ENCODE measurements around the gene LOC101059915.

Gene LOC101059915

DNA sequence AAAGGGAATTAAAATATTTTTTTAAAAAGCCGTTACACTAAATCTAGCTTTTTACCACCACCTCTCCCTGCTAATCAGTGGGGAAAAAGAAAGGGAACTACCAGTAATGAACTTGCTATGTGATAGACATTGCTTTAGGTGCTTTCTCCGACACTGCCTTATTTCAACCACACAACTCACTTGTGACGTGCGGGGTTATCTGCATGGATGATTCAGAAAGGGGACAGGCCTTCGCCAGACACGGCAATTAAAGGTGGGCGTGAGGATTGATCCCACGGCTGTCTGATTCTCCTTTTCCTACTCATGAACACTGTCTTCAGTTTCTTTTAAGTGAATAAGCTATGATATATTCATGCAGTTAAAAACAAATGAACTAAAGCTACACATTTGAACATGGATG is 48.2 kb upstream of the LOC101059915 start:
- no peak overlapping the region for H2BK12ac ChIP-seq (ENCODE audit: low read length)
- H3K79me1 ChIP-seq (ENCODE audit: low read depth, low read length), result no peaks in the 10 kb centered on the region
- no peak overlapping the region for H3K23ac ChIP-seq (ENCODE audit: low read depth, low read length, poor library complexity)
- H3K18ac ChIP-seq (ENCODE audit: low read length), result no peak overlapping the region
- no peak overlapping the region for H3K4me3 ChIP-seq (ENCODE audit: low read length in 2 of 2)
- DNase-seq (ENCODE audit: low spot score), result no peak
- H3K4me2 ChIP-seq (ENCODE audit: insufficient read depth, low read length, poor library complexity, severe bottlenecking), result no peak overlapping the region
- no peak overlapping the region for H4K91ac ChIP-seq (ENCODE audit: low read depth, low read length, poor library complexity)
- H4K8ac ChIP-seq (ENCODE audit: low read depth, low read length), result no peak overlapping the region
- no peaks in the 10 kb centered on the region for H3K9me3 ChIP-seq (replicated peaks in 1 of 2; ENCODE audit: control insufficient read depth in 2 of 2, insufficient read depth in 1 of 2, low read depth in 1 of 2, low read length in 2 of 2)
- no peak overlapping the region for H2BK5ac ChIP-seq (ENCODE audit: low read length)
- WGBS, 2 donors (ENCODE audit: extremely low coverage in 2 of 2, insufficient read length in 2 of 2, insufficient replicate concordance in 1 of 2), result no CpG with 5 or more reads among the region's 8 CpGs
- peaks cover 0 to 7% (median 0%) of the 10 kb centered on the region in 3 experiments for H3K27me3 ChIP-seq (ENCODE audit: control insufficient read depth in 3 of 3, insufficient read depth in 3 of 3, low read depth in 1 of 3, low read length in 3 of 3)
- no peak overlapping the region for H3K9ac ChIP-seq (ENCODE audit: low read depth, low read length, poor library complexity)
- no peak overlapping the region for H2BK15ac ChIP-seq (ENCODE audit: low read length)
- no peak overlapping the region for H3K14ac ChIP-seq (ENCODE audit: low read length)
- H2BK120ac ChIP-seq (ENCODE audit: low read depth, low read length), result no peak overlapping the region
- no peak overlapping the region for H2AK5ac ChIP-seq (ENCODE audit: low read depth, low read length)
- H3K36me3 ChIP-seq (replicated peaks in 1 of 2; ENCODE audit: control insufficient read depth in 2 of 2, insufficient read depth in 2 of 2, low read length in 2 of 2), result no peaks in the 10 kb centered on the region
- no peak overlapping the region for H3K4ac ChIP-seq (ENCODE audit: low read length)
- no peak overlapping the region for H3K27ac ChIP-seq (replicated peaks; ENCODE audit: low read length)
- no peak overlapping the region for H2AFZ ChIP-seq (ENCODE audit: low read length)
- H3K4me1 ChIP-seq (ENCODE audit: control insufficient read depth in 2 of 2, insufficient read depth in 1 of 2, low read depth in 1 of 2, low read length in 2 of 2), result no peaks in the 10 kb centered on the region

- Histone ChIP-seq H3K27me3 (ENCODE audit: control insufficient read depth in 3 of 3, insufficient read depth in 3 of 3, low read depth in 1 of 3, low read length in 3 of 3) (peaks cover 0 to 7% (median 0%) of the 10 kb centered on the region in 3 experiments), H3K4me2 (ENCODE audit: insufficient read depth, low read length, poor library complexity, severe bottlenecking) (no peak overlapping the region), H2AFZ (ENCODE audit: low read length) (no peak overlapping the region), H2BK12ac (ENCODE audit: low read length) (no peak overlapping the region), H3K36me3 (replicated peaks in 1 of 2; ENCODE audit: control insufficient read depth in 2 of 2, insufficient read depth in 2 of 2, low read length in 2 of 2) (no peaks in the 10 kb centered on the region), H2BK120ac (ENCODE audit: low read depth, low read length) (no peak overlapping the region), H3K4ac (ENCODE audit: low read length) (no peak overlapping the region), H3K14ac (ENCODE audit: low read length) (no peak overlapping the region), H3K27ac (replicated peaks; ENCODE audit: low read length) (no peak overlapping the region), H4K91ac (ENCODE audit: low read depth, low read length, poor library complexity) (no peak overlapping the region), H3K18ac (ENCODE audit: low read length) (no peak overlapping the region), H3K4me1 (ENCODE audit: control insufficient read depth in 2 of 2, insufficient read depth in 1 of 2, low read depth in 1 of 2, low read length in 2 of 2) (no peaks in the 10 kb centered on the region), H2AK5ac (ENCODE audit: low read depth, low read length) (no peak overlapping the region), H3K9me3 (replicated peaks in 1 of 2; ENCODE audit: control insufficient read depth in 2 of 2, insufficient read depth in 1 of 2, low read depth in 1 of 2, low read length in 2 of 2) (no peaks in the 10 kb centered on the region), H4K8ac (ENCODE audit: low read depth, low read length) (no peak overlapping the region), H3K9ac (ENCODE audit: low read depth, low read length, poor library complexity) (no peak overlapping the region), H3K4me3 (ENCODE audit: low read length in 2 of 2) (no peak overlapping the region), H2BK5ac (ENCODE audit: low read length) (no peak overlapping the region), H2BK15ac (ENCODE audit: low read length) (no peak overlapping the region), H3K79me1 (ENCODE audit: low read depth, low read length) (no peaks in the 10 kb centered on the region), H3K23ac (ENCODE audit: low read depth, low read length, poor library complexity) (no peak overlapping the region)
- no peak for DNase-seq (ENCODE audit: low spot score)
- WGBS, 2 donors (ENCODE audit: extremely low coverage in 2 of 2, insufficient read length in 2 of 2, insufficient replicate concordance in 1 of 2), result no CpG with 5 or more reads among the region's 1 CpG
Measured at GRCh38 chrX:71619986-71620385, 47.4 kb upstream of the LOC101059915 start.

DNA sequence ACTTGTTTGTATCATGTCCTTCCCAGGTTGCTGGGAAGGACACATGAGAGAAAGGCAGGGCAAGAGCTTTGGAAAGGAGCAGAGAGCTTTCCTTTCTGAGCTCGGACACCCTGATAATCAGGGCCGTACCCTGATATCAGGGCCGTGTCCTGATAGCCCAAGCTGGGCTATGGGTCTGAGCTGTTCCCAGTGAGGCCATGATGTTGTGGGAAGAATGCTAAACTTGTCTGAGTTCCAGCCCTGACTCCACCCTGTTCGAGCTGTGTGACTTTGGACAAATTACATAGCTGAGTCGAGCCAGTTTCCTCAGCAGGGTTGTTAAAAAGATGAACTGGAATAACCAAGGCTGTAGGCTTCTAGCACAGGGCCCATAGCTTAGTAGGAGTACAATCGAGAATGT is 45.7 kb upstream of the LOC101059915 start:
- Histone ChIP-seq H2BK15ac (ENCODE audit: low read length) (no peak overlapping the region), H3K23ac (ENCODE audit: low read depth, low read length, poor library complexity) (no peak overlapping the region), H4K8ac (ENCODE audit: low read depth, low read length) (no peak overlapping the region), H3K79me1 (ENCODE audit: low read depth, low read length) (no peaks in the 10 kb centered on the region), H2BK120ac (ENCODE audit: low read depth, low read length) (no peak overlapping the region), H3K27ac (replicated peaks; ENCODE audit: low read length) (no peak overlapping the region), H3K4me1 (ENCODE audit: control insufficient read depth in 2 of 2, insufficient read depth in 1 of 2, low read depth in 1 of 2, low read length in 2 of 2) (no peaks in the 10 kb centered on the region), H2BK5ac (ENCODE audit: low read length) (no peak overlapping the region), H3K14ac (ENCODE audit: low read length) (no peak overlapping the region), H3K36me3 (replicated peaks in 1 of 2; ENCODE audit: control insufficient read depth in 2 of 2, insufficient read depth in 2 of 2, low read length in 2 of 2) (no peaks in the 10 kb centered on the region), H2AK5ac (ENCODE audit: low read depth, low read length) (no peak overlapping the region), H3K9me3 (replicated peaks in 1 of 2; ENCODE audit: control insufficient read depth in 2 of 2, insufficient read depth in 1 of 2, low read depth in 1 of 2, low read length in 2 of 2) (no peaks in the 10 kb centered on the region), H3K4ac (ENCODE audit: low read length) (no peak overlapping the region), H3K4me2 (ENCODE audit: insufficient read depth, low read length, poor library complexity, severe bottlenecking) (no peak overlapping the region), H2BK12ac (ENCODE audit: low read length) (no peak overlapping the region), H3K9ac (ENCODE audit: low read depth, low read length, poor library complexity) (no peak overlapping the region), H3K4me3 (ENCODE audit: low read length in 2 of 2) (no peak overlapping the region), H3K27me3 (ENCODE audit: control insufficient read depth in 3 of 3, insufficient read depth in 3 of 3, low read depth in 1 of 3, low read length in 3 of 3) (peaks cover 0 to 7% (median 0%) of the 10 kb centered on the region in 3 experiments), H2AFZ (ENCODE audit: low read length) (no peak overlapping the region), H3K18ac (ENCODE audit: low read length) (no peak overlapping the region), H4K91ac (ENCODE audit: low read depth, low read length, poor library complexity) (no peak overlapping the region)
- WGBS, 2 donors (ENCODE audit: extremely low coverage in 2 of 2, insufficient read length in 2 of 2, insufficient replicate concordance in 1 of 2), result no CpG with 5 or more reads among the region's 6 CpGs
- DNase-seq (ENCODE audit: low spot score), result no peak

- Histone ChIP-seq H3K27ac (replicated peaks; ENCODE audit: low read length) (no peak overlapping the region), H3K9ac (ENCODE audit: low read depth, low read length, poor library complexity) (no peak overlapping the region), H3K27me3 (ENCODE audit: control insufficient read depth in 3 of 3, insufficient read depth in 3 of 3, low read depth in 1 of 3, low read length in 3 of 3) (peaks cover 0 to 7% (median 0%) of the 10 kb centered on the region in 3 experiments), H4K91ac (ENCODE audit: low read depth, low read length, poor library complexity) (no peak overlapping the region), H3K79me1 (ENCODE audit: low read depth, low read length) (no peaks in the 10 kb centered on the region), H3K4me1 (ENCODE audit: control insufficient read depth in 2 of 2, insufficient read depth in 1 of 2, low read depth in 1 of 2, low read length in 2 of 2) (no peaks in the 10 kb centered on the region), H4K8ac (ENCODE audit: low read depth, low read length) (no peak overlapping the region), H2AK5ac (ENCODE audit: low read depth, low read length) (no peak overlapping the region), H2BK12ac (ENCODE audit: low read length) (no peak overlapping the region), H3K9me3 (replicated peaks in 1 of 2; ENCODE audit: control insufficient read depth in 2 of 2, insufficient read depth in 1 of 2, low read depth in 1 of 2, low read length in 2 of 2) (no peaks in the 10 kb centered on the region), H2AFZ (ENCODE audit: low read length) (peak overlapping the region; percentile 92), H2BK120ac (ENCODE audit: low read depth, low read length) (no peak overlapping the region), H3K4me3 (ENCODE audit: low read length in 2 of 2) (no peak overlapping the region), H2BK5ac (ENCODE audit: low read length) (no peak overlapping the region), H3K14ac (ENCODE audit: low read length) (no peak overlapping the region), H2BK15ac (ENCODE audit: low read length) (no peak overlapping the region), H3K36me3 (replicated peaks in 1 of 2; ENCODE audit: control insufficient read depth in 2 of 2, insufficient read depth in 2 of 2, low read length in 2 of 2) (no peaks in the 10 kb centered on the region), H3K4me2 (ENCODE audit: insufficient read depth, low read length, poor library complexity, severe bottlenecking) (no peak overlapping the region), H3K4ac (ENCODE audit: low read length) (no peak overlapping the region), H3K18ac (ENCODE audit: low read length) (no peak overlapping the region), H3K23ac (ENCODE audit: low read depth, low read length, poor library complexity) (no peak overlapping the region)
- no peak for DNase-seq (ENCODE audit: low spot score)
- no CpG with 5 or more reads among the region's 9 CpGs for WGBS, 2 donors (ENCODE audit: extremely low coverage in 2 of 2, insufficient read length in 2 of 2, insufficient replicate concordance in 1 of 2)
Measured at GRCh38 chrX:71622032-71622575, 45.2 kb upstream of the LOC101059915 start.
